OCI-LY3 (cell line): ENCODE data around the gene TMEM132D.

ENCODE experiments used
- CTCF ChIP-seq: fragments of 200-600, 300-600 bp; sonication (generic); IDR thresholded peaks from 2 replicates; pipeline ENCODE4 v1.5.1; 2014; ENCODE audit warnings: antibody characterized with exemption, low read length, low read depth
- EZH2phosphoT487 ChIP-seq: fragments of 200-600 bp; shearing (Covaris generic); IDR thresholded peaks from 2 replicates; pipeline ENCODE4 v1.6.1; 2018; ENCODE audit warnings: antibody characterized with exemption, mixed run types, low read depth

GRCh38 chr12:129110575-129110974 lies 793.2 kb downstream of the TMEM132D start:
- no peak for TF ChIP-seq CTCF
- no peak for TF ChIP-seq EZH2phosphoT487
